Measurements from ENCODE around the gene PHOX2A.

PHOX2A gene

GRCh38 chr11:72191961-72192381, 52.0 kb downstream of the PHOX2A start, which contains the start of gene FOLR1:
Gene FOLR1, plus strand, starts transcription at chr11:72192140. Its CDS starts 34 bp downstream, at chr11:72192174.
- H3K4me1 ChIP-seq (ENCODE audit: control insufficient read depth, insufficient read depth, low read length): no peaks in the 10 kb centered on the region
- no peak within 1 kb of the TSS for H3K4me3 ChIP-seq (ENCODE audit: low read depth, low read length)
- H3K9me3 ChIP-seq (ENCODE audit: control insufficient read depth, insufficient read depth, low read depth, low read length): no peaks in the 10 kb centered on the region
- peak; percentile 34 for TF ChIP-seq ZFHX2 (tag by site-specific recombination; conservative IDR thresholded peaks at IDR 0.05)
- no peak for TF ChIP-seq ZNF639 (tag by site-specific recombination; IDR thresholded peaks at IDR 0.05)
- no peak for TF ChIP-seq ZNF677 (tag by site-specific recombination; IDR thresholded peaks at IDR 0.05)
- TF ChIP-seq EGR2 (tag by site-specific recombination; IDR thresholded peaks at IDR 0.05; ENCODE audit: low read depth): peak; percentile 43; the same call in 1 of the 2 replicates
- no peaks in the 10 kb centered on the region for H3K36me3 ChIP-seq (ENCODE audit: control insufficient read depth in 2 of 2, insufficient read depth in 1 of 2, low read length in 2 of 2)
- ChIA-PET POLR2A (interaction anchor here (0.7 to 1.0 kb wide), 2 partner anchors 31 to 65 kb away, joined by 3 read pairs; no protein-coding TSS in a partner anchor), CTCF (interaction anchor here (0.6 to 1.4 kb wide), 5 partner anchors 9 to 328 kb away, joined by 3 to 5 read pairs (median 3); no protein-coding TSS in a partner anchor)
- H3K27ac ChIP-seq (ENCODE audit: extremely low read depth, low read depth, low read length): no peak within 1 kb of the TSS

DNA sequence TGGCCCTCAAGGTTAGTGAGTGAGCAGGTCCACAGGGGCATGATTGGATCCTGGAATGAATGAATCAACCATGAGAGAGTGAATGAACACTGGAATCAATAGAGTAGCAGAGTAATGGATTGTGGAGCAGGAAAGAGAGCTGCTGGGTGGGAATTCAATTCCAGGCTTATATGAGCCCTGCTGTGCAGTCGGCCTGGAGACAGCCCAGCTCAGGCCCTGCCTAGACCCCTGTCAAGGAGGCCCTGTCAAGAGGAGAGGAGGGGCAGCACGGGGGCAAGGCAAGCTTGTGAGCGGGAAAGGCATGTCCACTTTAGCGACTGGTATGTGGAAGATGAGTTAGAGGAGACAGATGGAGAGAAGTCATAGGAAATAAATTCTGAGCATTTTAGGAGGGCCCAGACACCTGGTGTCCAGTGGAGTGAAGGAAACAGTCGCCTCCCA, 53.3 kb downstream of the PHOX2A start:
- TF ChIP-seq GLIS1 (tag by site-specific recombination; IDR thresholded peaks at IDR 0.05) (no peak), BCL11A (tag by site-specific recombination; IDR thresholded peaks at IDR 0.05; ENCODE audit: low read depth) (no peak), ZXDB (tag by site-specific recombination; IDR thresholded peaks at IDR 0.05) (no peak), ZNF138 (tag by site-specific recombination; IDR thresholded peaks at IDR 0.05; ENCODE audit: borderline replicate concordance) (no peak), SCRT2 (tag by site-specific recombination; IDR thresholded peaks at IDR 0.05) (no peak), ZNF624 (tag by site-specific recombination; IDR thresholded peaks at IDR 0.05) (no peak), YY1 (tag by site-specific recombination; IDR thresholded peaks at IDR 0.05) (no peak)
- TF ChIP-seq, protein P1, sequence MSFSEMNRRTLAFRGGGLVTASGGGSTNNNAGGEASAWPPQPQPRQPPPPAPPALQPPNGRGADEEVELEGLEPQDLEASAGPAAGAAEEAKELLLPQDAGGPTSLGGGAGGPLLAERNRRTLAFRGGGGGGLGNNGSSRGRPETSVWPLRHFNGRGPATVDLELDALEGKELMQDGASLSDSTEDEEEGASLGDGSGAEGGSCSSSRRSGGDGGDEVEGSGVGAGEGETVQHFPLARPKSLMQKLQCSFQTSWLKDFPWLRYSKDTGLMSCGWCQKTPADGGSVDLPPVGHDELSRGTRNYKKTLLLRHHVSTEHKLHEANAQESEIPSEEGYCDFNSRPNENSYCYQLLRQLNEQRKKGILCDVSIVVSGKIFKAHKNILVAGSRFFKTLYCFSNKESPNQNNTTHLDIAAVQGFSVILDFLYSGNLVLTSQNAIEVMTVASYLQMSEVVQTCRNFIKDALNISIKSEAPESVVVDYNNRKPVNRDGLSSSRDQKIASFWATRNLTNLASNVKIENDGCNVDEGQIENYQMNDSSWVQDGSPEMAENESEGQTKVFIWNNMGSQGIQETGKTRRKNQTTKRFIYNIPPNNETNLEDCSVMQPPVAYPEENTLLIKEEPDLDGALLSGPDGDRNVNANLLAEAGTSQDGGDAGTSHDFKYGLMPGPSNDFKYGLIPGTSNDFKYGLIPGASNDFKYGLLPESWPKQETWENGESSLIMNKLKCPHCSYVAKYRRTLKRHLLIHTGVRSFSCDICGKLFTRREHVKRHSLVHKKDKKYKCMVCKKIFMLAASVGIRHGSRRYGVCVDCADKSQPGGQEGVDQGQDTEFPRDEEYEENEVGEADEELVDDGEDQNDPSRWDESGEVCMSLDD (tag by site-specific recombination; IDR thresholded peaks at IDR 0.05): no peak
- TF ChIP-seq, protein P2, sequence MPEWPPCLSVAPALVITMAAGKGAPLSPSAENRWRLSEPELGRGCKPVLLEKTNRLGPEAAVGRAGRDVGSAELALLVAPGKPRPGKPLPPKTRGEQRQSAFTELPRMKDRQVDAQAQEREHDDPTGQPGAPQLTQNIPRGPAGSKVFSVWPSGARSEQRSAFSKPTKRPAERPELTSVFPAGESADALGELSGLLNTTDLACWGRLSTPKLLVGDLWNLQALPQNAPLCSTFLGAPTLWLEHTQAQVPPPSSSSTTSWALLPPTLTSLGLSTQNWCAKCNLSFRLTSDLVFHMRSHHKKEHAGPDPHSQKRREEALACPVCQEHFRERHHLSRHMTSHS (tag by site-specific recombination; IDR thresholded peaks at IDR 0.05): no peak
- Histone ChIP-seq H3K4me1 (ENCODE audit: control insufficient read depth, insufficient read depth, low read length) (no peaks in the 10 kb centered on the region), H3K4me3 (ENCODE audit: low read depth, low read length) (no peak overlapping the region), H3K9me3 (ENCODE audit: control insufficient read depth, insufficient read depth, low read depth, low read length) (no peaks in the 10 kb centered on the region), H3K27ac (ENCODE audit: extremely low read depth, low read depth, low read length) (no peak overlapping the region), H3K36me3 (ENCODE audit: control insufficient read depth in 2 of 2, insufficient read depth in 1 of 2, low read length in 2 of 2) (no peaks in the 10 kb centered on the region)
- POLR2A ChIA-PET: interaction anchor here (0.7 to 0.8 kb wide), 2 partner anchors 9 to 32 kb away, joined by 3 to 5 read pairs; no protein-coding TSS in a partner anchor
- CTCF ChIA-PET: interaction anchor here (0.7 to 1.5 kb wide), 4 partner anchors 8 to 614 kb away, joined by 3 to 5 read pairs (median 4); no protein-coding TSS in a partner anchor

GRCh38 chr11:72189455-72190250, 54.3 kb downstream of the PHOX2A start:
- ChIA-PET POLR2A (interaction anchor here (0.8 kb wide), 1 partner anchor 33 kb away, joined by 3 read pairs; no protein-coding TSS in a partner anchor), CTCF (interaction anchor here (0.6 to 1.5 kb wide), 3 partner anchors 46 to 242 kb away, joined by 3 read pairs; no protein-coding TSS in a partner anchor)
- Histone ChIP-seq H3K4me1 (ENCODE audit: control insufficient read depth, insufficient read depth, low read length) (no peaks in the 10 kb centered on the region), H3K9me3 (ENCODE audit: control insufficient read depth, insufficient read depth, low read depth, low read length) (no peaks in the 10 kb centered on the region), H3K27ac (ENCODE audit: extremely low read depth, low read depth, low read length) (no peak overlapping the region), H3K4me3 (ENCODE audit: low read depth, low read length) (no peak overlapping the region), H3K36me3 (ENCODE audit: control insufficient read depth in 2 of 2, insufficient read depth in 1 of 2, low read length in 2 of 2) (no peaks in the 10 kb centered on the region)
- TF ChIP-seq KLF1 (tag by site-specific recombination; IDR thresholded peaks at IDR 0.05) (peak; percentile 67), GLI4 (tag by site-specific recombination; IDR thresholded peaks at IDR 0.05) (no peak)

All from HEK293 (cell line).